Left lung (tissue), 10 donors: Measurements from ENCODE around the gene SPTBN5. TPM values are rescaled to one million over a fixed set of nuclear protein-coding genes. Genes with fewer than 3 reads are reported as not detected.

Experiments
- ATAC-seq: fragments of 200-7000 bp; cut with Tn5 transposase; one replicate; pipeline ENCODE4 v1.9.1; 2020; ENCODE audit warnings: moderate library complexity
- DNase-seq, 4 donors: peaks; one replicate each; pipeline ENCODE4 v3.0.0-alpha.2; 2013 to 2020
- H3K27ac ChIP-seq, 2 donors: fragments of 200-600 bp; sonication (generic) in 1 of 2; one replicate each; pipeline versions ENCODE4 v1.5.0 to v1.8.0; 2020 to 2021
- H3K27me3 ChIP-seq, 2 donors: fragments of 200-600 bp; sonication (generic) in 1 of 2; one replicate each; pipeline versions ENCODE4 v1.5.0 to v1.8.0; 2020 to 2021
- H3K36me3 ChIP-seq, 2 donors: fragments of 200-600 bp; sonication (generic) in 1 of 2; one replicate each; pipeline versions ENCODE4 v1.5.0 to v1.8.0; 2020 to 2021
- H3K4me1 ChIP-seq, 2 donors: fragments of 200-600 bp; one replicate each; pipeline ENCODE4 v1.8.0; 2021
- H3K4me3 ChIP-seq, 2 donors: fragments of 200-600 bp; sonication (generic) in 1 of 2; one replicate each; pipeline versions ENCODE4 v1.5.0 to v1.8.0; 2020 to 2021; ENCODE audit warnings: mild to moderate bottlenecking in 1 of 2
- H3K9me3 ChIP-seq, 2 donors: fragments of 200-600 bp; sonication (generic) in 1 of 2; one replicate each; pipeline versions ENCODE4 v1.5.0 to v1.8.0; 2020 to 2021
- intact Hi-C, 2 donors: fragments of 100-400 bp; cut with DNase I; formaldehyde crosslinking; loops; one replicate each; pipeline versions ENCODE4 v1.11.2 to v1.14.2; 2022
- polyA plus RNA-seq, 6 donors: library from polyadenylated mRNA; unstranded; fragments of 120-200 nt; gene quantifications; one replicate each; pipeline ENCODE4 v1.2.1, GENCODE V29; 2013; ENCODE audit not compliant: insufficient read length in 6 of 6
- total RNA-seq, 2 donors: library from RNA; stranded (reverse); fragmentation: NEBNext Ultra II Directional; extraction: Animal tissue kit (Norgen Biotek cat#: 25700); gene quantifications; one replicate each; pipeline ENCODE4 v1.2.1, GENCODE V29; 2021
- TF ChIP-seq, protein P1 (sequence below), 2 donors: fragments of 200-600 bp; sonication (generic) in 1 of 2; IDR thresholded peaks; one replicate each; pipeline versions ENCODE4 v1.5.0 to v1.8.0; 2021; ENCODE audit warnings: antibody characterized with exemption in 2 of 2
- donor health status: DM: no; HTN: yes; CAD: no.
- donor health status: DM: no; HTN: no; CAD: no.

SPTBN5 gene
- total and polyA plus RNA-seq, 8 donors = 0.67 to 4.8 (median 1.3) TPM

- no peak for ATAC-seq
- DNase-seq = no peak
- TF ChIP-seq, protein P1, sequence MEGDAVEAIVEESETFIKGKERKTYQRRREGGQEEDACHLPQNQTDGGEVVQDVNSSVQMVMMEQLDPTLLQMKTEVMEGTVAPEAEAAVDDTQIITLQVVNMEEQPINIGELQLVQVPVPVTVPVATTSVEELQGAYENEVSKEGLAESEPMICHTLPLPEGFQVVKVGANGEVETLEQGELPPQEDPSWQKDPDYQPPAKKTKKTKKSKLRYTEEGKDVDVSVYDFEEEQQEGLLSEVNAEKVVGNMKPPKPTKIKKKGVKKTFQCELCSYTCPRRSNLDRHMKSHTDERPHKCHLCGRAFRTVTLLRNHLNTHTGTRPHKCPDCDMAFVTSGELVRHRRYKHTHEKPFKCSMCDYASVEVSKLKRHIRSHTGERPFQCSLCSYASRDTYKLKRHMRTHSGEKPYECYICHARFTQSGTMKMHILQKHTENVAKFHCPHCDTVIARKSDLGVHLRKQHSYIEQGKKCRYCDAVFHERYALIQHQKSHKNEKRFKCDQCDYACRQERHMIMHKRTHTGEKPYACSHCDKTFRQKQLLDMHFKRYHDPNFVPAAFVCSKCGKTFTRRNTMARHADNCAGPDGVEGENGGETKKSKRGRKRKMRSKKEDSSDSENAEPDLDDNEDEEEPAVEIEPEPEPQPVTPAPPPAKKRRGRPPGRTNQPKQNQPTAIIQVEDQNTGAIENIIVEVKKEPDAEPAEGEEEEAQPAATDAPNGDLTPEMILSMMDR (IDR thresholded peaks at IDR 0.05) = no peak
- Histone ChIP-seq H3K36me3 (peaks cover 0 to 46% of the 10 kb centered on the region in 2 donors), H3K4me3 (no peak overlapping the region), H3K27ac (no peak overlapping the region), H3K9me3 (no peaks in the 10 kb centered on the region), H3K27me3 (no peaks in the 10 kb centered on the region), H3K4me1 (peaks cover 13 to 28% of the 10 kb centered on the region in 2 donors)
- intact Hi-C loops = no loop called here
Observed at GRCh38 chr15:41896566-41896965, 2.7 kb upstream of the SPTBN5 start.

DNA sequence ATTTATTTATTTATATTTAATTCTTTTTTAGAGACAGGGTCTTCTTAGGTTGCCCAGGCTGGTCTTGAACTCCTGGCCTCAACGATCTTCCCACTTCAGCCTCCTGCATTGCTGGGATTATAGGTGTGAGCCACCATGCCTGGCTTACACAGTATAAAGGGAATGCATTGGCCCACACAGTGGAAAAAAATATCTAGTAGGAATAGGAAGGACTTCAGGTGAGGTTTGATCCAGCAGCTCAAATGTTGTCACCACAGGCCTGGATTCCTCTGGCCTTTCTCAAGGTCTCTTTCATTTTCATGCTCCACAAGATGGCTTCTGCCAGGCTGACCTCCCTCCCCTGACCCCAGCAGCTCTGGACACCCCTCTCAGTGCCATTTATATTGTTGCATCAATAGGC, 2.1 kb upstream of the SPTBN5 start:
- H3K27ac ChIP-seq = peak overlapping the region in 1 of 2 donors; percentile 79
- no peak overlapping the region for H3K4me3 ChIP-seq
- TF ChIP-seq, protein P1 (IDR thresholded peaks at IDR 0.05) = no peak
- H3K4me1 ChIP-seq = peaks cover 13 to 28% of the 10 kb centered on the region in 2 donors
- H3K9me3 ChIP-seq = no peaks in the 10 kb centered on the region
- peaks cover 0 to 40% of the 10 kb centered on the region in 2 donors for H3K36me3 ChIP-seq
- no peaks in the 10 kb centered on the region for H3K27me3 ChIP-seq
- ATAC-seq (no peak), DNase-seq (no peak)
- intact Hi-C loops = no loop called here

- intact Hi-C loops = no loop called here
Observed at GRCh38 chr15:41895491-41895890, 1.6 kb upstream of the SPTBN5 start.

GRCh38 chr15:41894791-41895463, 1.1 kb upstream of the SPTBN5 start:
- TF ChIP-seq, protein P1 (IDR thresholded peaks at IDR 0.05) = no peak
- H3K36me3 ChIP-seq = peaks cover 0 to 30% of the 10 kb centered on the region in 2 donors
- intact Hi-C loops = no loop called here
- H3K9me3 ChIP-seq = no peaks in the 10 kb centered on the region
- ATAC-seq (peak; percentile 87), DNase-seq (peak in 3 of 4 donors; percentile 57 to 92 (median 83))
- H3K27ac ChIP-seq = peak overlapping the region; percentile 67 to 79
- H3K27me3 ChIP-seq = no peaks in the 10 kb centered on the region
- peaks cover 13 to 28% of the 10 kb centered on the region in 2 donors for H3K4me1 ChIP-seq
- no peak overlapping the region for H3K4me3 ChIP-seq

More at GRCh38 chr15:41895491-41895890, 1.6 kb upstream of the SPTBN5 start:
- peaks cover 0 to 36% of the 10 kb centered on the region in 2 donors for H3K36me3 ChIP-seq
- TF ChIP-seq, protein P1 (IDR thresholded peaks at IDR 0.05) = no peak
- peak overlapping the region in 1 of 2 donors; percentile 79 for H3K27ac ChIP-seq
- DNase-seq = no peak
- H3K4me1 ChIP-seq = peaks cover 13 to 28% of the 10 kb centered on the region in 2 donors
- no peaks in the 10 kb centered on the region for H3K9me3 ChIP-seq
- no peaks in the 10 kb centered on the region for H3K27me3 ChIP-seq
- no peak overlapping the region for H3K4me3 ChIP-seq
- ATAC-seq = no peak

DNA sequence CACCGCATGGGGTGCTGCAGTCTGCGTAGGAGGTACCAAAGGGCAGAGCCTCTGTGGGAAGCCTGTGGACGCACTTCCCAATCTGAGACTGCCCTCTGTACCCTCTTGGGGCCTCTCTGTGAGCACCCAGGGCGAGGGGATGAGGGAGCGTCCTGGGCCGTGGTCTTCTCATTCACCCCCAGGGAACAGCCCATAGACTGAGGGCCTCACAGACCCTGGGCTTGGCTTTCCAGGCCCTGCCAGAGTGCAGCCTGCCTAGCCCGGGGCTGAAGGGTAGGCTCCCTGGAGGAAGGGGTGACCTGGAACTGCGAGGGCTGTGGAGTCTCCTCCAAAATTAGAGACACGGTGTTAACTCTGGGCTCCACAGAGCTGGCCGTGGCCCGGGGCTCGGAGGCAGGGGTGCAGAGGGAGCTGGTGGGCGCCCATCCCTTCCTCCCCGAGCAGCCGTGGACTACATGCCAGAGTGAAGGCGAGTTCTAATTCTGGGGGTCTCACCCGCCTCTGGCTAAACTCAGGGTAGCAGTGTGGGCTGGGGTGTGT, 468 bp upstream of the SPTBN5 start:
- H3K27ac ChIP-seq = peak overlapping the region; percentile 67 to 79
- ATAC-seq (no peak), DNase-seq (no peak)
- no peak overlapping the region for H3K4me3 ChIP-seq
- H3K36me3 ChIP-seq = peaks cover 0 to 24% of the 10 kb centered on the region in 2 donors
- intact Hi-C loops = no loop called here
- TF ChIP-seq, protein P1 (IDR thresholded peaks at IDR 0.05) = no peak
- no peaks in the 10 kb centered on the region for H3K9me3 ChIP-seq
- H3K4me1 ChIP-seq = peaks cover 13 to 28% of the 10 kb centered on the region in 2 donors
- no peaks in the 10 kb centered on the region for H3K27me3 ChIP-seq
